ENCODE measurements around the gene AMBRA1.
A peak's percentile ranks its signal among the peaks of the same experiment; 100 is the strongest.
"Not testable (repeated sequence)": the region's sequence is repeated elsewhere in the genome, so short reads cannot be mapped to it uniquely, and the experiment has no call there.

AMBRA1 gene

GRCh38 chr11:46381819-46382645 is 211.8 kb downstream of the AMBRA1 start:
- DNase-seq (ENCODE audit: low spot score), result peak; percentile 48

- DNase-seq (ENCODE audit: low spot score), result peak; percentile 53
These were observed 212.6 kb downstream of the AMBRA1 start, which contains the start of gene MDK for GRCh38 chr11:46381048-46381818. Gene MDK (plus strand): TSS chr11:46381669. CDS start chr11:46382058, 389 bp downstream.

- peak; percentile 72 for DNase-seq (ENCODE audit: low spot score)
These were observed 213.3 kb downstream of the AMBRA1 start for GRCh38 chr11:46380340-46381047.

- DNase-seq (ENCODE audit: low spot score), result not testable (repeated sequence)
These were observed 214.1 kb downstream of the AMBRA1 start for GRCh38 chr11:46379482-46380293.

GRCh38 chr11:46378811-46379481 is 214.9 kb downstream of the AMBRA1 start:
- DNase-seq (ENCODE audit: low spot score), result no peak

DNA sequence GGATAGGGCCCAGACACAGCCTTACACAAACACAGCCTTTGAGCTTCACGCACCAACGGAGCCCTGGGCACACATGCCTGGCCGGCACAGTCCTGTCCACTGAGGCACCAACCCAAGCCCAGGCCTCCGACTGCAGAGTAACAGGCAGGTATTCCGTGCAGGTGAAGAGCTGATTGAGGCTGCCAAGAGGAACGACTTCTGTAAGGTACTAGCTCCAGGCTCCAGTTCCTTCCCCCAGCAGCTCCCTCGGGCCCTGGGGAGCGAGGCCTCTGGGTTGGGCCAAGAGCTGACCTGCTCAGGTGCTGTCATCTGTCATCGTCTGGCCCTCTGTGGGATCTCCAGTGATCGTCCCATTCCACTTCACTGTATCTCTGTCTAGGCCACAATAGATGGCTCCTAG is 215.5 kb downstream of the AMBRA1 start:
- DNase-seq (ENCODE audit: low spot score), result no peak

- no peak for DNase-seq (ENCODE audit: low spot score)
These were observed 216.0 kb downstream of the AMBRA1 start for GRCh38 chr11:46377831-46378230.

DNA sequence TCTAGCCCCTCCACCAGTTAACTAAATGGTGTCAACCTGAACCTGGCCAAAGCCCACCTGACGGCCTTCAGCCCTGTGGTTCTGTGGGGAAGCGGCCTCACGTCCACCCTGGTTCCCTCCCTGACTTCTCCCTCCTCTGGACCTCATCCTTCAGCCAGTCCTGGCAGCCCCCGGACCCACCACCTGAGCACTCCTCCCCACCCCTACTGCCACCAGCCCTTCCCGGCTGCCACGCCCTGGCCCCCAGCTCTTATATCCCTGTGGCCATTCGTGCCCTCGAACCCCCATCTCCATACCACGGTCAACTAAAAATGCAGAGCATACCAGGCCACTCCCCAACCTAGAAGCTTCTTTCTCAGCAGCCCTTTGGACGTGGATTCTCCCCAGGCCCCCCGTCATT is 216.5 kb downstream of the AMBRA1 start:
- no peak for DNase-seq (ENCODE audit: low spot score)

DNA sequence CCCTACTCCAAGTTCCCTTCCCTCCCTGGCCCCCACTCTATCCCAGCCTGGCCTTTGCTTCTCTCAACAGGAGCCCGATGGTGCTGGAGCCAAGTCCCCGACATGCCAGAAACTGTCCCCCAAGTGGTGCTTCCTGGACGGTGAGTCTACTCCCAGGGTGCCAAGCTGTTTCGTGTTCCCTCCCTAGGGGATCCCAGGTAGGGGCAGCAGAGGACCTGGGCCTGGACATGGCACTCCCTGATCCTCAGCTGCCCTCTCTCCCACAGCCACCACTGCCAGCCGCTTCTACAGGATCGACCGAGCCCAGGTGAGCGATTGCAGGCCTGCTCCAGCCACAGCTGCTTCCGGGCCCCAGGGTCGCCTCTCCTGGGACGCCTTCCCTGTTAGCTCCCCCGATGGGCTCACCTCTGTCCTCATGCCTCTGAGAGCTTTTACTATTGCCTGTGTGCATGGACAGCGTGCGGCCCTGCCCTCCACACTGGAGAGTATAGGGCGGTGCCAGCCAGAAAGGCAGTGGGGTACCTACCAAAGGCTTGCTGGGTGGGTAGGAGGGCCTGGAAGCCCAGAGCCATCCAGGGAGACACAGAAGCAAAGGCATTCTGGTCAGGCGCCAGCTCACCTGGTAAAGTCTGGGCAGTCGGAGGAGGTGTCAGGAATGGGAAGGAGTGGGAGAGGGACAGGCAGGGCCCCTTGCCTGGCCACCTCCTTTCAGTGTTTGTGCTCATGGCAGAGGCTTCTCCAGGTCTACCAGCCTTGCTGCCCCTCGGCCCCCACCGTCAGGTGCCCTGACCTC is 217.4 kb downstream of the AMBRA1 start:
- no peak for DNase-seq (ENCODE audit: low spot score)

GRCh38 chr11:46375392-46376101 is 218.3 kb downstream of the AMBRA1 start:
- DNase-seq (ENCODE audit: low spot score), result no peak

DNA sequence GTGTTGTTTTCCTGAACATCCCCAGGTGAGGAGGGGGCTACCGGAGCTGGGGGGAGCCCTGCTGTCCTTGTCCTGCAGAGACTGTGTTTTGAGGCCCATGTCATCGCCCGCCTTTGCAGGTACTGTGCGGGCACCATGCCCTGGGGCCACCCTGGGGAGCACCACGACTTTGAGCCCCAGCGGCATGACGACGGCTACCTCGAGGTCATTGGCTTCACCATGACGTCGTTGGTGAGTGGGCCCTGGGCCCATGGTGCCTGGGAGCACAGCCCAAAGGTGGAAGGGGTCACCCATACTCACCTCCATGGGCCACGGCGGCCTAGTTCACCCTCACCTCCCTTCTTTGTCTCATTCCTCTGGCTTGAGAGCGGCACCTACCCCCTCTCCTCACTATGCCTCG is 219.0 kb downstream of the AMBRA1 start:
- no peak for DNase-seq (ENCODE audit: low spot score)

- no peak for DNase-seq (ENCODE audit: low spot score)
These were observed 219.8 kb downstream of the AMBRA1 start for GRCh38 chr11:46373787-46374740.

DNA sequence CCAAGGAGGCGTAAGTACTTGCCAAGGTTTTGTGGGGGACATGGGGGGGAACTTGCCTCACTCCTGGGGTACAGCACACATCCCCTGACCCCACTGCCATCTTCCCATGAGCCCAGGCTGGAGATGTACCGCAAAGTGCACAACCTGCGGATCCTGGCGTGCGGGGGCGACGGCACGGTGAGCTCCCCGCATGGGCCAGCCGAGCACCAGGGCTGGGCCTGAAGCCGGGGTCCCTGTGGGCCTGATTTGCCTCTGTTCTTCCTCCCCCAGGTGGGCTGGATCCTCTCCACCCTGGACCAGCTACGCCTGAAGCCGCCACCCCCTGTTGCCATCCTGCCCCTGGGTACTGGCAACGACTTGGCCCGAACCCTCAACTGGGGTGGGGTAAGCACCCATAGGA is 221.3 kb downstream of the AMBRA1 start:
- DNase-seq (ENCODE audit: low spot score), result not testable (repeated sequence)

DNA sequence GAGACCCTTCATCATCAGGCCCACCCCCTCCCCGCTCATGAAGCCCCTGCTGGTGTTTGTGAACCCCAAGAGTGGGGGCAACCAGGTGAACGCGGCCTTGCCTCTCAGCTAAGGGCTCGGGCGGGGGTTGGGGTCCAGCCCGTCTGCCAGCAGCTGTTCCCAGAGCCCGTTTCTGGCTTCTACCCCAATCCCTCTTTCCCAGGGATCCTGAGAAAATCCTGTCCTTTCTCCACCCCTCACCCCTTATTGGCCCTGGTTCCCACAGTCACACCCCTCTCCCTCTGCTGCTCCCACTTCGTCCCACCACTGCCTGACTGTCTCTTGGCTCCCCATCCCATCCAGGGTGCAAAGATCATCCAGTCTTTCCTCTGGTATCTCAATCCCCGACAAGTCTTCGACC is 221.7 kb downstream of the AMBRA1 start:
- no peak for DNase-seq (ENCODE audit: low spot score)

DNA sequence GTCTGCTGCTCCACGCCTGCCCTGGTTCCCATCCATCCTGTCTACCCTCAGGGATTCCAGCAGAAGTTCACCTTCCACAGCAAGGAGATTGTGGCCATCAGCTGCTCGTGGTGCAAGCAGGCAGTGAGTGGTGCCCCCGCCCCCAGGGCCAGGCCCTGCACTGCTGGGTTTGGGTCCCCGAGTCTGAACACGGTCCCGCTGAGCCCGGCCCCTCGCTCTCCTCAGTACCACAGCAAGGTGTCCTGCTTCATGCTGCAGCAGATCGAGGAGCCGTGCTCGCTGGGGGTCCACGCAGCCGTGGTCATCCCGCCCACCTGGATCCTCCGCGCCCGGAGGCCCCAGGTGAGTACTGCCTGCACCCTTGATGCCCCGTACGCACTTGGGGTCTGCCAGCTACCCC is 222.6 kb downstream of the AMBRA1 start:
- not testable (repeated sequence) for DNase-seq (ENCODE audit: low spot score)

- DNase-seq (ENCODE audit: low spot score), result no peak
These were observed 223.6 kb downstream of the AMBRA1 start for GRCh38 chr11:46370253-46370652.

GRCh38 chr11:46369458-46370152 is 224.2 kb downstream of the AMBRA1 start:
- peak; percentile 78 for DNase-seq (ENCODE audit: low spot score)

- DNase-seq (ENCODE audit: low spot score), result no peak
These were observed 225.9 kb downstream of the AMBRA1 start for GRCh38 chr11:46367916-46368267.
